ENCODE measurements around the gene RYR1. TPM values are rescaled to one million over a fixed set of nuclear protein-coding genes. Genes with fewer than 3 reads are reported as not detected.
"Not testable (repeated sequence)": the region's sequence is repeated elsewhere in the genome, so short reads cannot be mapped to it uniquely, and the experiment has no call there.

RYR1 gene
- total RNA-seq, 1 donor from 2014 or later: 1.3 TPM

- no peak for DNase-seq (ENCODE audit: low spot score)
- intact Hi-C loops (cut with DNase I): no loop called here
These were observed 16.0 kb downstream of the RYR1 start for GRCh38 chr19:38449518-38449917.

- intact Hi-C loops (cut with DNase I): no loop called here
- no peak for DNase-seq (ENCODE audit: low spot score)
These were observed 17.5 kb downstream of the RYR1 start for GRCh38 chr19:38451036-38451435.

- no peak for DNase-seq (ENCODE audit: low spot score)
- intact Hi-C loops (cut with DNase I): no loop called here
These were observed 18.1 kb downstream of the RYR1 start for GRCh38 chr19:38451629-38452028.

- no peak for DNase-seq (ENCODE audit: low spot score)
- intact Hi-C loops (cut with DNase I): no loop called here
These were observed 19.2 kb downstream of the RYR1 start for GRCh38 chr19:38452430-38453366.

GRCh38 chr19:38453596-38453995, 20.1 kb downstream of the RYR1 start:
- no peak for DNase-seq (ENCODE audit: low spot score)
- intact Hi-C loops (cut with DNase I): no loop called here

GRCh38 chr19:38455031-38455430, 21.5 kb downstream of the RYR1 start:
- intact Hi-C loops (cut with DNase I): no loop called here
- no peak for DNase-seq (ENCODE audit: low spot score)

- intact Hi-C loops (cut with DNase I): no loop called here
- no peak for DNase-seq (ENCODE audit: low spot score)
These were observed 23.7 kb downstream of the RYR1 start for GRCh38 chr19:38457202-38457601.

DNA sequence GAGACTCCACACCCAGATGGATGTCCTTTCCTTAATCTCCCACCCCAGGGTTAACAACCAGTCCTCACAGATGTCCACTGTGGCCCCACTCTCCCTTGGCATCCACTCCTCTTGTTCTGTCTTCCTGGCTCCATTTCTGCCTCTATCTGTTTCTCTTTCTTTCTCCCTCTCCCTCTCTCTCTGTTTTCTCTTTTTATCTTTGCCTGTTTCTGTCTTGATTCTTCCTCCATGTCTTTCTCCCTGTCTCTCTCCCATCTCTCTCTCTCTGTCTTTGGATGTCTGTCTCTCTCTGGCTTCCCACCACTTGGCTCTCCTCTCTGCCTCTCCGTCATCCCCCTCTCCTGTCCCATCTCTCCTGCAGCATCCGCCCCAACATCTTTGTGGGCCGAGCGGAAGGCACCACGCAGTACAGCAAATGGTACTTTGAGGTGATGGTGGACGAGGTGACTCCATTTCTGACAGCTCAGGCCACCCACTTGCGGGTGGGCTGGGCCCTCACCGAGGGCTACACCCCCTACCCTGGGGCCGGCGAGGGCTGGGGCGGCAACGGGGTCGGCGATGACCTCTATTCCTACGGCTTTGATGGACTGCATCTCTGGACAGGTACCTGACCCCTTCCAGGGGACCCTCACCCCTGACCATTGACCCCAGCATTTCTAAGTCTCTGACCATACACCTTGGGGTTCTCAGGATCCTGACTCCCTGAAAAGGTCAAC, 24.4 kb downstream of the RYR1 start:
- intact Hi-C loops (cut with DNase I): no loop called here

GRCh38 chr19:38458991-38459390, 25.5 kb downstream of the RYR1 start:
- intact Hi-C loops (cut with DNase I): no loop called here
- no peak for DNase-seq (ENCODE audit: low spot score)

More for the DNA sequence above, 24.4 kb downstream of the RYR1 start:
- no peak for DNase-seq (ENCODE audit: low spot score)

DNA sequence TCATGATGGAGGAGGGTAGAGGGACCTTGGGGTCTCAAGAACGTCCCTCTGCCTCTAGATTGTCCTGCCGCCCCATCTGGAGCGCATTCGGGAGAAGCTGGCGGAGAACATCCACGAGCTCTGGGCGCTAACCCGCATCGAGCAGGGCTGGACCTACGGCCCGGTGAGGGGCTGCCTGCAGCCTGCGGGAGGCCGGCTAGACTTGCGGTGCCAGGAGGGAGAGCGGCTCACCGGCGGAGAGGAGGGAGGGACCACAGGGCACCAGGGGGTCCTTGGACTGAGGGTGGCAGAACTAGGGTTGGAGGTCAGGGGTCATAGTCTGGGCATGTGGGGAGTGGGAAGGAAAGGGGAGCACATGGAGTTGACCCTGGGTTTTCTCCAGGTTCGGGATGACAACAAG, 29.9 kb downstream of the RYR1 start:
- intact Hi-C loops (cut with DNase I): no loop called here
- DNase-seq (ENCODE audit: low spot score): no peak

DNA sequence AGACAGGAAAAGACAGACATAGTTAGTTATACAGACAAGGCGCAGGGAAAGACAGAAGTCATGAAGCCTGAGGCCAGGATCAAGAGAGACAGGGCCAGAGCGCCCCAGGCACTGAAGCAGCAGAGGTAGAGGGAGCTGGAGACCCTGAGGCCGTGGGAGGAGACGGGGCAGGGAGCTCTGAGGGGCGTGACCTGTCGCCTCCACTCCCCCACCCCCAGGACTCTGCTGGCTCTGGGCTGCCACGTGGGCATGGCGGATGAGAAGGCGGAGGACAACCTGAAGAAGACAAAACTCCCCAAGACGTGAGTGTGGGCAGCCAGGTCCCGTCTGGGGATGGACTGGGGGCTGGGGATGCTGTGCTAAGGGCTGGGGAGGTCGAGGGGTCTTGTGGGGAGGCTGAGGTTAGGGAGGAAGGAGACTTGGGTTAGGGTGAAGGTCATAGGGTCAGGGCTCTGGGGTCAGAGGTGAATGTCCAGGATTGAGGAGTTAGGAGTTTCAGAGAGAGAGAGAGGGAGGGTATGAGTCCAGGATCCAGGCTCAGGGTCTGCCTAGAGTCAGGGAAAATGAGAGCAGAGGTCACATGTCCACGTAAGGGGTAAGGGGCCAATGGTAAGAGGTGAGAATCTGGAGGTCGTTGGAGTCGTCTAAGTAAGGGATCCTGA, 31.1 kb downstream of the RYR1 start:
- intact Hi-C loops (cut with DNase I): no loop called here
- DNase-seq (ENCODE audit: low spot score): no peak

- no peak for DNase-seq (ENCODE audit: low spot score)
- intact Hi-C loops (cut with DNase I): no loop called here
These were observed 32.6 kb downstream of the RYR1 start for GRCh38 chr19:38466050-38466449.

DNA sequence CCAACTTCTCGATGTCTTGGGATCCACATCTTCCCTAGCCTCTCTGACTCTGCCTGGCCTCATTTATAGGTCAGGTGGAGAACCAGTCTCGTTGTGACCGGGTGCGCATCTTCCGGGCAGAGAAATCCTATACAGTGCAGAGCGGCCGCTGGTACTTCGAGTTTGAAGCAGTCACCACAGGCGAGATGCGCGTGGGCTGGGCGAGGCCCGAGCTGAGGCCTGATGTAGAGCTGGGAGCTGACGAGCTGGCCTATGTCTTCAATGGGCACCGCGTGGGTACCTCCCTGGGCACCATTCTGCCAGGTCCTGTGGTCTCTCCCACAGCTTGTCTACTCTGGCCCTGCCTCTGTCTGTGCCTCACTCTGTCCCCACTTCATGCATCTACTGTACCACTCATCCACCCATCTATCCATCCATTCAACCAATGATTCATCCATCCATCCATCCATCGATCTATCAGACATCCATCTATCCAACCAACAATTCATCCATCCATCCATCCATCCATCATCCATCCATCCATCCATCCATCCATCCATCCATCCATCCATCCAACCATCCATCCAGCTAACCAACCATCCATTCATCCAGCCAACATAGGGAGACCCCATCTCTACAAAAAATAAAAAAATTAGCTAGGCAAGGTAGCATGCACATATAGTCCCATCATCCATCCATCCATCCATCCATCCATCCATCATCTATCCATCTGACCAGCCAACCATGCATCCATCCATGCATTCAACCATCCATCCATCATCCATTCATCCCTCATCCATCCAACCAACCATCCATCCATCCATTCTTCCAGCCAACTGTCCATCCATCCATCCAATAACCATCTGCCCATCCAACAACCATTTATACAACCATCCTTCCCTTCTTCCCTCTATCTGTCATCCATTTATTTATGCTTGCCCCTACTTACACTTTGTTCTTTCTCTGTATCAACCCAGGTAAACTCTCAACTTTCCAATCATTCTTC, 34.3 kb downstream of the RYR1 start:
- DNase-seq (ENCODE audit: low spot score): no peak
- intact Hi-C loops (cut with DNase I): no loop called here

GRCh38 chr19:38469151-38469550, 35.7 kb downstream of the RYR1 start:
- intact Hi-C loops (cut with DNase I): no loop called here
- no peak for DNase-seq (ENCODE audit: low spot score)

DNA sequence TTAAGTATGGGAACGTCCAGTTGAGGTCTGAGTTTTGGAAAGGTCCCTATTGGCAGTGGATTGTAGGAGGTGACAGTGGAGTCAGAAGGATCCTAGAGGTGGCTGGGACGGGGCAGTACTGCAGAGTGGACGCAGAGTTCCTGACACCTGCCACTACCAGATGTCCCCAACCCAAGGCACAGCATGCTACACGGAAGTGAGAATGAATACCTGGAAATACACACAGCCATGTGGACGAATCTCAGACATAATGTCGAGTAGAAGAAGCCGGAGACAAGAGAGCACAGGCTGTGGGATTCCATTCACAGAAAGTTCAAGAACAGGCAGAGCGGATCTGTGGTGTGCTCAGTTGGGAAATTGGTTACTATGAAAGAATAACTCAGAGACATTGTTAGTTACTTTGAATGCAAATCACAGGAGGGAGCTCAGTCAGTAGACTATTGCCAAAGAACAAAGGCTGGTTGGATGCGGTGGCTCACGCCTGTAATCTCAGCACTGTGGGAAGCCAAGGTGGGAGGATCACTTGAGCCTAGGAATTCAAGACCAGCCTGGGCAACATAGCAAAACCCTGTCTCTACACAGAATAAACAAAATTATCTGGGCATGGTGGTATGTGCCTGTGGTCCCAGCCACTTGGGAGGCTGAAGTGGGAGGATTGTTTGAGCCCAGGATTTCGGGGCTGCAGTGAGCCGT, 37.4 kb downstream of the RYR1 start:
- intact Hi-C loops (cut with DNase I): no loop called here
- no peak for DNase-seq (ENCODE audit: low spot score)

- DNase-seq (ENCODE audit: low spot score); intact Hi-C loops (cut with DNase I): not testable (repeated sequence)
These were observed 39.2 kb downstream of the RYR1 start for GRCh38 chr19:38472725-38473124.

- no peak for DNase-seq (ENCODE audit: low spot score)
- intact Hi-C loops (cut with DNase I): no loop called here
These were observed 39.7 kb downstream of the RYR1 start for GRCh38 chr19:38473201-38473600.

DNA sequence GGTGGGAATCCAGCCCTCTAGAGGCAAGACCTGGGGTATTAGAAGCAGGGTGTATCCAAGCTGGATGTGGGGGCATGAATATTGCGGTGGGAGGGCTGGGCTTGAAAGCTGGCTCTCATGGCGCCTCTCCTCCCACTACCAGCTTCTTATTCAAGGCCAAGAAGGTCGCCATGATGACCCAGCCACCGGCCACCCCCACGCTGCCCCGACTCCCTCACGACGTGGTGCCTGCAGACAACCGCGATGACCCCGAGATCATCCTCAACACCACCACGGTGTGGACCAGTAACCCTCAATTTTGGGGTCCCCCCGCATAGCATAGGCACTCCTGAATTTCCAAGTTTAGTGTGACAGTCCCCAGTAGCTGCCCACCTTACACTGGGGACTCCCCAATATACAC, 41.7 kb downstream of the RYR1 start:
- intact Hi-C loops (cut with DNase I): no loop called here
- no peak for DNase-seq (ENCODE audit: low spot score)

Data from cardiac septum (tissue), 1 donor.